Measurements from ENCODE around the gene FBLN2.
A peak's percentile ranks its signal among the peaks of the same experiment; 100 is the strongest.

The FBLN2 gene

GRCh38 chr3:13666227-13666619, 117.3 kb downstream of the FBLN2 start:
- no peak overlapping the region for H3K27ac ChIP-seq
- TF ChIP-seq CTCF (conservative IDR thresholded peaks at IDR 0.05) (no peak), ZFX (IDR thresholded peaks at IDR 0.05) (no peak)

- TF ChIP-seq ZFX (IDR thresholded peaks at IDR 0.05) (no peak), CTCF (conservative IDR thresholded peaks at IDR 0.05) (no peak)
- no peak overlapping the region for H3K27ac ChIP-seq
Measured at GRCh38 chr3:13666781-13667709, 118.1 kb downstream of the FBLN2 start.

GRCh38 chr3:13668136-13668535, 119.2 kb downstream of the FBLN2 start:
- TF ChIP-seq ZFX (IDR thresholded peaks at IDR 0.05) (no peak), CTCF (conservative IDR thresholded peaks at IDR 0.05) (no peak)
- H3K27ac ChIP-seq, result no peak overlapping the region

- TF ChIP-seq ZFX (IDR thresholded peaks at IDR 0.05), result no peak
- no peak for TF ChIP-seq CTCF (conservative IDR thresholded peaks at IDR 0.05)
- H3K27ac ChIP-seq, result no peak overlapping the region
Measured at GRCh38 chr3:13669457-13669856, 120.5 kb downstream of the FBLN2 start.

- TF ChIP-seq CTCF (conservative IDR thresholded peaks at IDR 0.05), result no peak
- TF ChIP-seq ZFX (IDR thresholded peaks at IDR 0.05), result no peak
- H3K27ac ChIP-seq, result no peak overlapping the region
Measured at GRCh38 chr3:13670292-13670691, 121.4 kb downstream of the FBLN2 start.

GRCh38 chr3:13671482-13672233, 122.7 kb downstream of the FBLN2 start:
- no peak overlapping the region for H3K27ac ChIP-seq
- TF ChIP-seq ZFX (IDR thresholded peaks at IDR 0.05) (no peak), CTCF (conservative IDR thresholded peaks at IDR 0.05) (no peak)

GRCh38 chr3:13673207-13673606, 124.3 kb downstream of the FBLN2 start:
- no peak overlapping the region for H3K27ac ChIP-seq
- TF ChIP-seq ZFX (IDR thresholded peaks at IDR 0.05), result no peak
- TF ChIP-seq CTCF (conservative IDR thresholded peaks at IDR 0.05), result peak; percentile 51; the same call in 1 of the 2 replicates
